ENCODE measurements around the gene ELAPOR1.
"Not testable (repeated sequence)": the region's sequence is repeated elsewhere in the genome, so short reads cannot be mapped to it uniquely, and the experiment has no call there.

ELAPOR1 gene

DNA sequence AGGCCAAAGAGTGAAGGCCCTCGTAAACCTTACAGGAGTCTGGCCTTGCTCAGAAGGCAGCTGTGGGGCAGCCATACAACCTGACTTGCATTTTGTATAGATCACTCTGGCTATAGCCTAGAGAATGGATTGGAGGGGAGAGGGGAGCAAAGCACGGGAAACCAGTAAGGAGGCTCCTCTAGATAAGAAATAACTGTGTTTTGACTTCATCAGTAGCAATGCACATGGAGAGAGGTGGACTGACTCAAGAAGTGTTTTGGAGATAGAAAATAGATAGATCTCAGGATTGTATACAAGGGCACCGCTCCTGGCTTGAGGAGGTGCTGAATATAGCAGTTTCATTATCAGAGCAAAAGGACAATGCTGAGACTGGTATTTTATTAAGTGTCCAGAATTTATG lies 26.5 kb downstream of the ELAPOR1 start:
- DNase-seq, result no peak

DNA sequence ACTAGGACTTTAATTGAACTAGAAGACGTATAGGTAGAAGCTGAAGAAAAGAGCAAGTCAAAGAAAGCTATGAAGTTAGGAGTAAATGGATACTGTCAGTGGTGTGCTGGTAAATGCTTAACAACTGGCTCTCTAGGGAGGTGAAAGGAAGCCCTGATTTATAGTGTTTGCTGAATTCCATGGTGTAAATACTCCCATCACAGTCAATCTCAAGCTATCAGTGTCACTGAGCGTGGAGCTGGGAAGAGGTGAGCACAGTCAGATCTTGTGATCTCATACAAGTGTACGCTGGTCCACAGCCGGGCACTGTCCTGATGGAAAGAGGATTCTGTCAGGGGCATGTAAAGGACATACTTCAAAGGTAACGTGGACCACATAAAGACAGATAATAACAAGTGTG lies 28.3 kb downstream of the ELAPOR1 start:
- no peak for DNase-seq

GRCh38 chr1:109142725-109143124 lies 28.8 kb downstream of the ELAPOR1 start:
- not testable (repeated sequence) for DNase-seq

DNA sequence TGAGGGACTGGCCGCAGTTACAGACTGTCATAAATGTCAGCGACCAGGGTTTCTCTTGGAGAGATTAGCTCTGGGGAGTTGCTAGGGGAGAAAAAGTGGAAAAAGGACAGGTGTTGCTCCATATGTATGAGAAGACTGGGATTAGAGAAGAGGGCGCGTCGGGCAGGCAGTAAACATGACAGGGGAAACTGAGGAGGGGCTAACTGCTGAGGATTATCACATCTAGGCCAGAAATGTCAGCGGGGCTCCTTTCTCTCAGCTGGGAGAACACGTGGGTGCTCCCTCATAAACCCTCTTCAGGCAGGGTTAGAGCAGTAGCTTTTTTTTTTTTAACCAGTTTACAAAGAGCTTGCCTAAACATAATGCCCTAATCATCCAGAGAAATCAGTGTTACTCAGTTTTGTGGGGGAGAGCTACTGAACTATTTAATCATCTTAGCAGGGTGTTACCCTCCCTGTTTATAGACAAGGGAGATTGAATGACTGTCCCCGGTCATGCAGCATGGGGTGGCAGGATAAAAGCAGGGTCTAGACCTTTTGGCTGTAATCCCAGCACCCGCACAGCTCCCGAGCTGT lies 35.2 kb downstream of the ELAPOR1 start:
- DNase-seq, result no peak

DNA sequence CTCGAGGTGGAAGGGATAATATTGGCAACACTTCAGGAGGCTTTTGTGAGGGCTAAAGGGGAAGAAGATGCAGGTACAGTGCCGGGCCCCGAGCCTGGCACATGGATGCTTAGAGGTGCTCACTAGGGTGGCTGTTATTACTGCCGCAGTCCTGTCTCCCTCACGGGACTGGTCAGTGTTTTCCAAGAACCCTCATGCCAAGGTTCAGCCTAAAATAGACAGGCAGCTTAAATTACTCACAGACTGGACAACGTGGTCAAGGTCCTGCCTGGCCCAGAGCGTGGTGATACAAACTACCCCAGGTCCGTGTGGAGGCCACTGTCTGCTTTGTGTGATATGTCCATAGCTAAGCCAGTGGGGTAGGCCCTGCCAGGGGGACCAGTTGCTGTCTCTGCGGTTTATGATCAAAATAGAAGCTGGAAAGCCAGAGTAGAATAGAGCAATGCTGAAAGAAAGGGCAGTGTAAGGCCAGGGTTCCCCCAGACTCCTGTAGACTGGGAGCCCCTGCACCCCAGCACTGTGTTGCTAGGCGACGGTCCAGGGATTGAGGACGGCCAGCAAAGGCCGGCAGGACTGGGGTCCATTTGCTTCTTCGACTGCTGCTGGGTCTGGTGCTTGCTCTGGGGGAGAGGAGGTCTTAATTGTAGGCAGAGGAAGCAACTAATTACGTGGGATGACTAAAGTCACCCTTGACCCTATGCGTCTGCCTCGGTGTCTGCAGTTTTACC lies 36.1 kb downstream of the ELAPOR1 start:
- no peak for DNase-seq

DNA sequence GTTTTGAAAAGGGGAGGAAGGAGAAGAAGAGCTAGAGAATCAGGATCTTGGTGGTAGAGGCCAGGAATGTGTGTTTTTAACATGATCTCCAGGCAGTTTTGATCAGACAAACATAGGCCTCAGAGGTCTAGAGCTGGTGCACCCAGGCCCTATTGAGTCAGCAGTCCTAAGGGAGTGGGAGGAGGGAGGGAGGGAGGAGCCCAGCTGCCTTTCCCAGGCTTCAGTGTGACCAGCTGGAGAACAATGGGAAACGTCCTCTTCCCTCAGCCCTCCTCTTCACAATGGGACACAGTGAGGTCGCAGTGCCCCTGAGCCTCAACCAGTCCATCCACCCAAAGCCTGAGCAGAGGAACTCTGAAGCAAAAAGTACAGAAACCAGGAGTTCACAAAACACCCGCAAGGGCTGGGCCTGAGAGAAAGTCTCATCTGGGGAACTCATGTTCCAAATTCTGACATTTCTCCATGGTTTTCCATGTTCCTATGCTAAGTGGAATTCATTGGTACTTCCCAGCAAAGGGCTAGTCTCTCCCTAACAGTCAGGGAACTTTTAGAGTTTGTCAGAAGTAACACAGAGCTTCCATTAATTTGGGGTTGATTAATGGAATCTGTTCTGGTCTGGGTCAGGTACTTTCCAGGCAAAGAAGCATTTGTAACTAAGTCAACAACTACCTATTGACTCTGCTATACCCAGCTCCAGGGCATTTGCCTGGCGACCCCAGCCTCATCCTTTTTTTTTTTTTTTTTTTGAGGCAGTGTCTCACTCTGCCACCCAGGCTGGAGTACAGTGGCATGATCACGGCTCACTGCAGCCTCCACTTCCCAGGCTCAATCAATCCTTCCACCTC lies 37.5 kb downstream of the ELAPOR1 start:
- no peak for DNase-seq

DNA sequence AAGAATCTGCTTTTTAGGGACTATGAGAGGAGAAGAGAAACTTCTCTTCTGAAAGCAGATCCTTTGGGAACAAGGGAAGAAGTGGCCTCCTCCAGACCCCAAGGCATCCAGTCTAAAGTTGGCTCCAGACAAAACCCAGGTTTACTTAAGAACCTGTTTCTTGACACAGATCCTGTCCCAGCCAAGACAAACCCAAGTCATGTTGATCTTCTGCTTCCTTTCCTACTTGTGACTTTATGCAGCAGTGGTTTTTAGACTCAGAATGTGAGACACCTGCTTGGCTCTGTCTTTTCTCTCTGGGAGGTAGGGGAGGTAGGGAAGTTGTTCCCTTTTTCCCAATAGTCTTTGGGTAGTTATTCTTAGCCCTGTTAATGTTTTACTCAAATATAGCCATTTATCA lies 38.3 kb downstream of the ELAPOR1 start:
- no peak for DNase-seq

- no peak for DNase-seq
Observed at GRCh38 chr1:109156916-109157385, 43.0 kb downstream of the ELAPOR1 start.

- no peak for DNase-seq
Observed at GRCh38 chr1:109158433-109158832, 44.5 kb downstream of the ELAPOR1 start.

DNA sequence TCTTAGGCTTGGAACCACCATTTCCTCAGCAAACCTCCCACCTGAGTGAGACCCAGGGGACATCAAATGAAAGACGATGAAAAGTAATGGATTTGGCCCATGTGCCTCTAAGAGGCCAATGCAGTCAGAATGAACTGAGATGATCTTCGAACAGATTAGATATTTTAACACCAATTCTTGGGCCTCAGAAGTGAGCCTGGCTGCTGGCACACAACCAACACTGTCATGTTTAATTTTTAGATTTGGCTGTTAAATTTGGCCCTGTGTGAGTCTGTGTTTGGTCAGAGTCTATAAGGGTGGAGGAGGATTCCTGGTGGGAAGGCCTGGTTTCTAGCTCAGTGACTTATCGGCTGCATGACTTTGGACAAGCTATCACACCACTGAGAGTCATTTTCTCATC lies 45.4 kb downstream of the ELAPOR1 start:
- DNase-seq, result no peak

DNA sequence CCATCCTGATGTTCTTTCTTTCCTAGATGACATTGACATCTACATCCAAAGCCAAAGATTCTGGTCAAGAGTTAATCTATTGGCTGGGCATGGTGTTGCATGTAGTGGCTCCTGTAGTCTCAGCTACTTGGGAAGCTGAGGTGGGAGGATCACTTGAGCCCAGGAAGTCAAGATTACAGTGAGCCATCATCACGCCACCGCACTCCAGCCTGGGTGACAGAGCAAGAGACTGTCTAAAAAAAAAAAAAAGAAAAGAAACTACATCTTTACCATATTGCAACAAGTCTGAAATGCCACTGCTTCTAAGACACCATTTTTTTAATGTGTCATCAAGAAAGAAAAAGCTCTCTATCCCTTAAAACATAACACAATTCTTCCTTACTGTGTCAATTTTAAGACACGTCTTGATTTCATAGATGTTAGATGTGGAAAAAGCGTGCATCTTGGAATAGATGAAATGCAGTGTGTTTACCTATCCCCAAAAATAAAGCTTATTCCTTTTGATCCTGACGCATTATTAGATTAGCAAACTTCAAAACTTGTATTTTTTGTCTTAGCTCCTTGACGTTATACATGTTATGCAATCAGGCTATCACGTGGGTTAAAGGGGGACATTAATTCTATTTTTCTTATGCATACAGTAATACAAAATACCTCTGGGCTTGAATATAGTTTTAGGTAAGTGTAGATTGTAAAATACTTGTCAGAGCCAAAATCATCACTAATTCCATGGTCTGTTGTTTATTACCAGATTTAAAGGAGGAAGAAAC lies 46.3 kb downstream of the ELAPOR1 start:
- DNase-seq, result no peak

GRCh38 chr1:109161858-109162606 lies 48.1 kb downstream of the ELAPOR1 start:
- DNase-seq, result no peak

- DNase-seq, result no peak
Observed at GRCh38 chr1:109162626-109163025, 48.7 kb downstream of the ELAPOR1 start.

DNA sequence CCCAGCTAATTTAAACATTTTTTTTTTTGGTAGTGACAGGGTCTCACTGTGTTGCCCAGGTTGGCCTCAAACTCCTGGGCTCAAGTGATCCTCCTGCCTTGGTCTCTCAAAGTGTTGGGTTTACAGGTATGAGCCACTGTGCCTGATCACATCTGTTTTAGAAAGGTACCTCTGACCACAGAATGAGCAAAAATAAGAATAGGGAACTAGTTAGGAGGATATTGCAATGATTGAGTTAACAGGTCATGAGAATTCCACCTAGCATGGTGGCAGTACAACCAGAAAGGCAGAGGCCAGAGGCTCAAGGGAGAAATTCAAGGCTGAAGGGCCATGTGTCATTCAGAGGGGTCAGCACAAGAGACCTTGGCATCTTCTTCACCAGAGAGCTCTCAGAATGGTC lies 49.6 kb downstream of the ELAPOR1 start:
- DNase-seq, result no peak

Data from activated effector memory CD4-positive, alpha-beta T cell treated with Interleukin-2 at 50 U/mL for 16 hours (primary cell).